Spleen (tissue), 11 donors: Measurements from ENCODE around the gene YOD1. TPM values are rescaled to one million over a fixed set of nuclear protein-coding genes. Genes with fewer than 3 reads are reported as not detected.

Experiments used
- DNase-seq: peaks from one replicate; pipeline ENCODE4 v3.0.0-alpha.2; 2020
- H3K27ac ChIP-seq, 8 donors: fragments of 200-600 bp; sonication (generic) in 7 of 8; 1 replicate in 4 of 8; 2 replicates in 4 of 8; pipeline versions ENCODE4 v1.5.0 to v1.8.0; 2016 to 2021; ENCODE audit warnings: inconsistent platforms in 4 of 8, mild to moderate bottlenecking in 4 of 8, moderate library complexity in 1 of 8
- H3K27me3 ChIP-seq, 7 donors: fragments of 200-600 bp; sonication (generic) in 6 of 7; replicated peaks in 1 of 7; 1 replicate in 4 of 7; 2 replicates in 3 of 7; pipeline versions ENCODE4 v1.5.0 to v1.8.0; 2016 to 2021; ENCODE audit warnings: inconsistent platforms in 3 of 7, mild to moderate bottlenecking in 1 of 7
- H3K36me3 ChIP-seq, 6 donors: fragments of 200-600 bp; sonication (generic) in 5 of 6; 1 replicate in 4 of 6; 2 replicates in 2 of 6; pipeline versions ENCODE4 v1.5.0 to v1.8.0; 2016 to 2021; ENCODE audit warnings: inconsistent platforms in 2 of 6
- H3K4me1 ChIP-seq, 6 donors: fragments of 200-600 bp; sonication (generic) in 5 of 6; 1 replicate in 3 of 6; 2 replicates in 3 of 6; pipeline versions ENCODE4 v1.5.0 to v1.8.0; 2016 to 2021; ENCODE audit warnings: inconsistent platforms in 3 of 6
- H3K4me3 ChIP-seq, 8 donors: fragments of 200-600 bp; sonication (generic) in 7 of 8; 1 replicate in 4 of 8; 2 replicates in 4 of 8; pipeline versions ENCODE4 v1.5.0 to v1.8.0; 2016 to 2021; ENCODE audit warnings: inconsistent platforms in 4 of 8, mild to moderate bottlenecking in 4 of 8, moderate library complexity in 2 of 8
- H3K9me3 ChIP-seq, 8 donors: fragments of 200-600 bp; sonication (generic) in 7 of 8; 1 replicate in 4 of 8; 2 replicates in 4 of 8; pipeline versions ENCODE4 v1.5.0 to v1.8.0; 2016 to 2021; ENCODE audit warnings: inconsistent platforms in 4 of 8
- CTCF ChIP-seq, 11 experiments: fragments of 200-600 bp in 7 of 11; fragments of 450-650 bp in 4 of 11; sonication (generic) in 4 of 11; IDR thresholded peaks in 8 of 11; conservative IDR thresholded peaks in 3 of 11; 1 replicate in 7 of 11; 2 replicates in 4 of 11; pipeline versions ENCODE4 v1.4.0 to v1.8.0; 2016 to 2021; ENCODE audit warnings: antibody characterized with exemption in 11 of 11, inconsistent platforms in 4 of 11, mild to moderate bottlenecking in 1 of 11
- POLR2A ChIP-seq, 3 donors: fragments of 450-650 bp; IDR thresholded peaks; one replicate each; pipeline ENCODE4 v1.5.1; 2017; ENCODE audit warnings: antibody characterized with exemption in 3 of 3, mild to moderate bottlenecking in 1 of 3
- POLR2AphosphoS5 ChIP-seq, 3 donors: sonication (generic); formaldehyde crosslinking; IDR thresholded peaks; one replicate each; pipeline ENCODE4 v1.5.1; 2017; ENCODE audit warnings: antibody characterized with exemption in 3 of 3
- WGBS, 5 donors: extraction: QIAGEN DNeasy Blood & Tissue Kit in 3 of 5; methylation state at CpG; one replicate each; pipeline versions ENCODE4 v1.1.5 to v1.1.7; 2013 to 2018; 5-methylcytosine and 5-hydroxymethylcytosine counted together
- intact Hi-C: fragments of 100-400 bp; cut with DNase I; formaldehyde crosslinking; loops from one replicate; pipeline ENCODE4 v1.15.0; 2023; ENCODE audit warnings: low total_unique reads
- polyA plus RNA-seq, 3 donors: library from polyadenylated mRNA; stranded (reverse); fragments of 200-250 nt; gene quantifications; one replicate each; pipeline ENCODE4 v1.2.1, GENCODE V29; 2013
- total RNA-seq, 7 donors: library from RNA; depleted of rRNA in 3 of 7; stranded (reverse); fragments of >200 nt in 3 of 7; fragmentation: NEBNext Ultra II Directional in 4 of 7; extraction: Animal tissue kit (Norgen Biotek cat#: 25700) in 4 of 7; gene quantifications; one replicate each; pipeline versions ENCODE4 v1.1.0 to v1.2.1, GENCODE V29; 2016 to 2021
- donor health status: healthy with polysubstance abuse.
- donor health status: DM: no; HTN: no; CAD: no; lungs with moderate emphysema.
- donor health status: DM: no; HTN: no; CAD: no.
- donor health status: Bipolar disorder and iron deficiency.
- donor health status: healthy.
- donor health status: DM: no; HTN: no; CAD: no.
- donor health status: DM: yes; HTN: yes; CAD: no.

Gene YOD1
- total and polyA plus RNA-seq, 10 donors, result 2.8 to 23.2 (median 11.8) TPM

GRCh38 chr1:207088161-207088560 lies 37.2 kb upstream of the YOD1 start:
- Histone ChIP-seq H3K9me3 (no peaks in the 10 kb centered on the region), H3K4me1 (peaks cover 0 to 28% (median 10%) of the 10 kb centered on the region in 6 donors), H3K27me3 (no peaks in the 10 kb centered on the region), H3K36me3 (no peaks in the 10 kb centered on the region), H3K4me3 (no peak overlapping the region), H3K27ac (no peak overlapping the region)
- intact Hi-C loops, result loop anchor here (5.0 kb wide), 2 partner anchors 94 to 409 kb away; partner anchors contain the start of gene CR1
- WGBS, 5 donors, result 78 to 95% (median 87%) methylated on average over 2 of the region's 2 CpGs
- TF ChIP-seq POLR2AphosphoS5 (IDR thresholded peaks at IDR 0.05) (no peak), POLR2A (IDR thresholded peaks at IDR 0.05) (no peak), CTCF (IDR thresholded peaks at IDR 0.05 in 8 of 11, conservative IDR thresholded peaks at IDR 0.05 in 3 of 11) (no peak)
- DNase-seq, result no peak

DNA sequence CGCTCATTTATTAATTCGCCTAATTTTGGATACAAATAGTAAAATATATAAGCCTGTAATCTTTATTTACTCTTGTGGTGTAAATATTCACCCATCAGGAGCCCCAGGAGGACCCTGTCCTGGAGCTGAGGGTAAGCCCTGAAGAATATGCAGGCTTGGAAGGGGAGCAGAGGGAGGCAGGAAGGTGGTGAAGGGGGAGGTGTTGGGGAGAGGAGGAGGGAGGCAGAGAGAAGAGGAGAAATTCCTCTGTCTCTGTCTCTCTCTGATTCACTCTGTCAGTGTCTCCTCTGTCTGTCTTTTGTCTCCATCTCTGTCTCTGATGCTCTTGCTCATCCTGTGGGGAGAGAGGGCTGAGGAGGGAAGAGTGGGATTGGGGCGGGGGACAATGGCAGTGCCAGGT lies 34.9 kb upstream of the YOD1 start:
- no peak for TF ChIP-seq CTCF (IDR thresholded peaks at IDR 0.05 in 8 of 11, conservative IDR thresholded peaks at IDR 0.05 in 3 of 11)
- TF ChIP-seq POLR2AphosphoS5 (IDR thresholded peaks at IDR 0.05), result no peak
- TF ChIP-seq POLR2A (IDR thresholded peaks at IDR 0.05), result no peak
- WGBS, 5 donors, result 79 to 96% (median 84%) methylated on average over 3 of the region's 3 CpGs
- Histone ChIP-seq H3K9me3 (no peaks in the 10 kb centered on the region), H3K27me3 (no peaks in the 10 kb centered on the region), H3K36me3 (peaks cover 0 to 15% (median 0%) of the 10 kb centered on the region in 6 donors), H3K4me3 (no peak overlapping the region), H3K27ac (no peak overlapping the region), H3K4me1 (peaks cover 0 to 28% (median 10%) of the 10 kb centered on the region in 6 donors)
- no peak for DNase-seq
- intact Hi-C loops, result loop anchor here (5.0 kb wide), 2 partner anchors 96 to 411 kb away; partner anchors contain the start of gene CR1

GRCh38 chr1:207084701-207085180 lies 33.7 kb upstream of the YOD1 start:
- Histone ChIP-seq H3K27me3 (no peaks in the 10 kb centered on the region), H3K4me1 (peaks cover 0 to 26% (median 10%) of the 10 kb centered on the region in 6 donors), H3K36me3 (peaks cover 0 to 27% (median 0%) of the 10 kb centered on the region in 6 donors), H3K27ac (no peak overlapping the region), H3K9me3 (no peaks in the 10 kb centered on the region), H3K4me3 (no peak overlapping the region)
- WGBS, 5 donors, result 17 to 25% (median 21%) methylated on average over 8 of the region's 8 CpGs
- intact Hi-C loops, result loop anchor here (5.0 kb wide), 4 partner anchors 98 to 413 kb away; partner anchors contain the start of genes CD55 and CR1
- no peak for DNase-seq
- peak in 1 of 3 donors; percentile 40 for TF ChIP-seq POLR2AphosphoS5 (IDR thresholded peaks at IDR 0.05)
- no peak for TF ChIP-seq POLR2A (IDR thresholded peaks at IDR 0.05)
- peak; percentile 44 to 80 (median 74) for TF ChIP-seq CTCF (IDR thresholded peaks at IDR 0.05 in 8 of 11, conservative IDR thresholded peaks at IDR 0.05 in 3 of 11)

- H3K4me1 ChIP-seq, result peaks cover 0 to 22% (median 10%) of the 10 kb centered on the region in 6 donors
- TF ChIP-seq CTCF (IDR thresholded peaks at IDR 0.05 in 8 of 11, conservative IDR thresholded peaks at IDR 0.05 in 3 of 11) (no peak), POLR2AphosphoS5 (IDR thresholded peaks at IDR 0.05) (no peak), POLR2A (IDR thresholded peaks at IDR 0.05) (no peak)
- H3K27ac ChIP-seq, result no peak overlapping the region
- no peaks in the 10 kb centered on the region for H3K9me3 ChIP-seq
- WGBS, 5 donors, result 69 to 88% (median 84%) methylated on average over 2 of the region's 2 CpGs
- no peak for DNase-seq
- intact Hi-C loops, result loop anchor here (5.0 kb wide), 2 partner anchors 238 to 323 kb away; partner anchors contain the start of gene CD55
- no peaks in the 10 kb centered on the region for H3K27me3 ChIP-seq
- H3K4me3 ChIP-seq, result no peak overlapping the region
- peaks cover 0 to 32% (median 0%) of the 10 kb centered on the region in 6 donors for H3K36me3 ChIP-seq
Observed at GRCh38 chr1:207084232-207084631, 33.2 kb upstream of the YOD1 start.
